HG03342 (cell line): ENCODE measurements around the gene ISLR2.

ENCODE experiments used
- ATAC-seq: cut with Tn5 transposase; IDR thresholded peaks from one replicate; pipeline ENCODE4 v1.9.1; 2021; ENCODE audit warnings: mild to moderate bottlenecking, moderate library complexity; ENCODE audit not compliant: unreplicated experiment

ISLR2 gene

DNA sequence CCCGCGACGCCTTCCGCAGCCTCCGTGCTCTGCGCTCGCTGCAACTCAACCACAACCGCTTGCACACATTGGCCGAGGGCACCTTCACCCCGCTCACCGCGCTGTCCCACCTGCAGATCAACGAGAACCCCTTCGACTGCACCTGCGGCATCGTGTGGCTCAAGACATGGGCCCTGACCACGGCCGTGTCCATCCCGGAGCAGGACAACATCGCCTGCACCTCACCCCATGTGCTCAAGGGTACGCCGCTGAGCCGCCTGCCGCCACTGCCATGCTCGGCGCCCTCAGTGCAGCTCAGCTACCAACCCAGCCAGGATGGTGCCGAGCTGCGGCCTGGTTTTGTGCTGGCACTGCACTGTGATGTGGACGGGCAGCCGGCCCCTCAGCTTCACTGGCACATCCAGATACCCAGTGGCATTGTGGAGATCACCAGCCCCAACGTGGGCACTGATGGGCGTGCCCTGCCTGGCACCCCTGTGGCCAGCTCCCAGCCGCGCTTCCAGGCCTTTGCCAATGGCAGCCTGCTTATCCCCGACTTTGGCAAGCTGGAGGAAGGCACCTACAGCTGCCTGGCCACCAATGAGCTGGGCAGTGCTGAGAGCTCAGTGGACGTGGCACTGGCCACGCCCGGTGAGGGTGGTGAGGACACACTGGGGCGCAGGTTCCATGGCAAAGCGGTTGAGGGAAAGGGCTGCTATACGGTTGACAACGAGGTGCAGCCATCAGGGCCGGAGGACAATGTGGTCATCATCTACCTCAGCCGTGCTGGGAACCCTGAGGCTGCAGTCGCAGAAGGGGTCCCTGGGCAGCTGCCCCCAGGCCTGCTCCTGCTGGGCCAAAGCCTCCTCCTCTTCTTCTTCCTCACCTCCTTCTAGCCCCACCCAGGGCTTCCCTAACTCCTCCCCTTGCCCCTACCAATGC lies 45.1 kb downstream of the ISLR2 start:
- ATAC-seq, result no peak

DNA sequence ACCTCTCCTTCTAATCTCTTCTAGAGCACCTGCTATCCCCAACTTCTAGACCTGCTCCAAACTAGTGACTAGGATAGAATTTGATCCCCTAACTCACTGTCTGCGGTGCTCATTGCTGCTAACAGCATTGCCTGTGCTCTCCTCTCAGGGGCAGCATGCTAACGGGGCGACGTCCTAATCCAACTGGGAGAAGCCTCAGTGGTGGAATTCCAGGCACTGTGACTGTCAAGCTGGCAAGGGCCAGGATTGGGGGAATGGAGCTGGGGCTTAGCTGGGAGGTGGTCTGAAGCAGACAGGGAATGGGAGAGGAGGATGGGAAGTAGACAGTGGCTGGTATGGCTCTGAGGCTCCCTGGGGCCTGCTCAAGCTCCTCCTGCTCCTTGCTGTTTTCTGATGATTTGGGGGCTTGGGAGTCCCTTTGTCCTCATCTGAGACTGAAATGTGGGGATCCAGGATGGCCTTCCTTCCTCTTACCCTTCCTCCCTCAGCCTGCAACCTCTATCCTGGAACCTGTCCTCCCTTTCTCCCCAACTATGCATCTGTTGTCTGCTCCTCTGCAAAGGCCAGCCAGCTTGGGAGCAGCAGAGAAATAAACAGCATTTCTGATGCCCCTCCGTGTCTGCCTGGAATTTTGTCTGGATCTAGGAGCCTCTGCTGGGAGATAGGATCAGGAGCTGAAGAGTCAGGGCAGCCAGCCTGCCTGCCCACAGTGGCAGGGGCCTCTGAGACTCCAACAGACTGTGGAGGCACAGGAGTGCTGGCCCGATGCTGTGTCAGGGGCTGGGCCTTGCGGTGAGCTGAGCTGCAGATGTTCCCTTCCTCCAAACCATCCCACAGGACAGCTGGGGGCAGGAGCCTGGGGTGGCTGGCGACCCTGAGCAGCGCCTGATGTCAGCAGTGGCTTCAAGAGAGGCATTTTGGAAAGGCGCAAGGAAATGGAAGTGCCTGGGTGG lies 46.2 kb downstream of the ISLR2 start:
- ATAC-seq, result no peak

GRCh38 chr15:74178326-74179100 lies 48.1 kb downstream of the ISLR2 start:
- ATAC-seq, result no peak

DNA sequence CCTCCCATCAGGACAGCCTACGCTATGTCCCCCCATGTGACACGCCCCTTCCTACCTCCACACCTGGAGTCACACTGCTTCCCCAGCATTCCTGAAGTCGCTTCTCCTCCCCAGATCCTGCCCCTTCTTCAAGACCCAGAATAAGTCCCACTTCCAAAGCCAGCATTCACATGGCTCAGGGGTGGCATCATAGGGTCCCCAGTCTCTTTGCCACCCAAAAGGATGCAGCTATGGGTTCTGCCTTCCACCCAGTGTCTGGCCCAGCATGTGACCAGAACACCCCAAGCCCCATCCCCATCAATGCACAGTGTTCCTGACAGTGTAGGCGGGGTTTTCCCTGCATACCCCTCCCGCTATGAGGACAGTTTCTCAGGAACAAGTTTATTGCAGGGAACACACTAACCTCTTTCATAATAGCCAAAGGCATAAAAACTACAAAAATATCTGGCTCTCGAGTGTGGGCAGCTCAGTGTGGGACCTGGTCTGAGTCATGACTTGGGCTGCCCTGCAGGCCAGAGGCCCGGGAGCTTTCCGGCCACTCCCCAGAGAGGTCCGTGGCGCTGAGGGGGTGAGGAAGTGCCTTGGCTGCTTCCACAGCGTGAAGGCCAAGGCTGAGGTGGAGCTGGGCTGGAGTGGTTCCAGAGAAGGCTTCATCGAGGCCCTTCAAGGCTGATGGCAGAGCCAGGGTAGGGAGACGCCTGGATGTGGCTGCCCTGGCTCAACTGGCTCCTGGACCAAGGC lies 48.9 kb downstream of the ISLR2 start:
- no peak for ATAC-seq

- ATAC-seq, result no peak
Observed at GRCh38 chr15:74179983-74180880, 49.8 kb downstream of the ISLR2 start.

GRCh38 chr15:74180881-74181602 lies 50.7 kb downstream of the ISLR2 start:
- ATAC-seq, result no peak

- ATAC-seq, result no peak
Observed at GRCh38 chr15:74182131-74182530, 51.7 kb downstream of the ISLR2 start.

- no peak for ATAC-seq
Observed at GRCh38 chr15:74184582-74185091, 54.3 kb downstream of the ISLR2 start.

DNA sequence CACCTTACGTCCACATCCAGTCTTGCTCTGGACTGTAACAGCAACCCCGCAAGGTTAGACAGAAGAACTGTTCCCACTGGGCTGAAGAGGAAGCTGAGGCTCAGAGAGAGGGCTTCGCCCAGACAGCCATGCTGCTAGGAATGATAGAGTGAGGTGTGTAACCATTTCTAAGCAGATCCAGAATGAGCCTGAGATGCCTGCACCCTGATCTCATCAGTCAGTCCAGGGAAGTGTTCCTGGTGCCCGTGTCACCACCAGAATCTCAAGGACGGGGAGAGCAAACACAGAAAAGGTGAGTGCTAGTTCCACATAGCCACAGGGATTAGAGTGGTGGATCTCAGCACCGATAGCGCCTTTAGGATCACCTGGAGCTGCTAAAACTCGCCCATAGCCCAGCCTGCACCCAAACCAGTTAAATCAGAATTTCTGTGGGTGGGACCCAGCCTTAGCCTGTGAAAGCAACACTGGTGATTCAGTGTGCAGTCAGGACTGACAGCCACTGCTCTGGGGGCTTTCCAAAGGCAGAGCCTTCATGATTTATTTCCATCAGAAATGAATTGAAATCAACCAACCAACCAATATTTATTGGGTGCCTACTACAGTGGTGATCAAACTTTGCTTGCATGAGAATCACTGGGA lies 55.4 kb downstream of the ISLR2 start:
- ATAC-seq, result no peak
